Measurements from ENCODE around the gene CFAP410. TPM values are rescaled to one million over a fixed set of nuclear protein-coding genes. Genes with fewer than 3 reads are reported as not detected.

The CFAP410 gene
- total RNA-seq, 1 donor from 2014 or later, result 20.6 TPM

- Mint-ChIP-seq H3K9me3 (ENCODE audit: unreplicated experiment) (peaks cover 6% of the 10 kb centered on the region), H3K4me3 (ENCODE audit: unreplicated experiment) (no peak overlapping the region), H3K27ac (ENCODE audit: unreplicated experiment) (no peak overlapping the region)
Measured at GRCh38 chr21:44327603-44327974, 11.6 kb downstream of the CFAP410 start.

GRCh38 chr21:44326716-44327602 lies 12.2 kb downstream of the CFAP410 start:
- DNase-seq, result no peak
- TF ChIP-seq CTCF (IDR thresholded peaks at IDR 0.05; ENCODE audit: partially characterized antibody, unreplicated experiment), result no peak
- H3K27ac Mint-ChIP-seq (ENCODE audit: unreplicated experiment), result no peak overlapping the region
- no peak overlapping the region for H3K4me3 Mint-ChIP-seq (ENCODE audit: unreplicated experiment)
- no peaks in the 10 kb centered on the region for H3K36me3 Mint-ChIP-seq (ENCODE audit: unreplicated experiment)
- peaks cover 5% of the 10 kb centered on the region for H3K4me1 Mint-ChIP-seq (ENCODE audit: low read depth, unreplicated experiment)
- H3K27me3 Mint-ChIP-seq (ENCODE audit: unreplicated experiment), result peaks cover 10% of the 10 kb centered on the region
- H3K9me3 Mint-ChIP-seq (ENCODE audit: unreplicated experiment), result peaks cover 3% of the 10 kb centered on the region

More at GRCh38 chr21:44327603-44327974, 11.6 kb downstream of the CFAP410 start:
- no peak for DNase-seq
- Mint-ChIP-seq H3K27me3 (ENCODE audit: unreplicated experiment) (peaks cover 12% of the 10 kb centered on the region), H3K36me3 (ENCODE audit: unreplicated experiment) (no peaks in the 10 kb centered on the region), H3K4me1 (ENCODE audit: low read depth, unreplicated experiment) (peaks cover 7% of the 10 kb centered on the region)
- no peak for TF ChIP-seq CTCF (IDR thresholded peaks at IDR 0.05; ENCODE audit: partially characterized antibody, unreplicated experiment)

- Mint-ChIP-seq H3K9me3 (ENCODE audit: unreplicated experiment) (no peaks in the 10 kb centered on the region), H3K4me1 (ENCODE audit: low read depth, unreplicated experiment) (no peaks in the 10 kb centered on the region), H3K27ac (ENCODE audit: unreplicated experiment) (no peak overlapping the region), H3K36me3 (ENCODE audit: unreplicated experiment) (no peaks in the 10 kb centered on the region), H3K4me3 (ENCODE audit: unreplicated experiment) (no peak overlapping the region), H3K27me3 (ENCODE audit: unreplicated experiment) (peaks cover 6% of the 10 kb centered on the region)
- TF ChIP-seq CTCF (IDR thresholded peaks at IDR 0.05; ENCODE audit: partially characterized antibody, unreplicated experiment), result no peak
- no peak for DNase-seq
Measured at GRCh38 chr21:44326272-44326647, 12.9 kb downstream of the CFAP410 start.

GRCh38 chr21:44325386-44326271 lies 13.6 kb downstream of the CFAP410 start:
- no peaks in the 10 kb centered on the region for H3K9me3 Mint-ChIP-seq (ENCODE audit: unreplicated experiment)
- H3K36me3 Mint-ChIP-seq (ENCODE audit: unreplicated experiment), result no peaks in the 10 kb centered on the region
- no peak for TF ChIP-seq CTCF (IDR thresholded peaks at IDR 0.05; ENCODE audit: partially characterized antibody, unreplicated experiment)
- DNase-seq, result no peak
- H3K4me3 Mint-ChIP-seq (ENCODE audit: unreplicated experiment), result no peak overlapping the region
- no peaks in the 10 kb centered on the region for H3K4me1 Mint-ChIP-seq (ENCODE audit: low read depth, unreplicated experiment)
- peaks cover 5% of the 10 kb centered on the region for H3K27me3 Mint-ChIP-seq (ENCODE audit: unreplicated experiment)
- no peak overlapping the region for H3K27ac Mint-ChIP-seq (ENCODE audit: unreplicated experiment)

- H3K36me3 Mint-ChIP-seq (ENCODE audit: unreplicated experiment), result no peaks in the 10 kb centered on the region
- no peak for TF ChIP-seq CTCF (IDR thresholded peaks at IDR 0.05; ENCODE audit: partially characterized antibody, unreplicated experiment)
- peaks cover 7% of the 10 kb centered on the region for H3K27me3 Mint-ChIP-seq (ENCODE audit: unreplicated experiment)
- DNase-seq, result no peak
- no peak overlapping the region for H3K27ac Mint-ChIP-seq (ENCODE audit: unreplicated experiment)
- no peaks in the 10 kb centered on the region for H3K9me3 Mint-ChIP-seq (ENCODE audit: unreplicated experiment)
- no peaks in the 10 kb centered on the region for H3K4me1 Mint-ChIP-seq (ENCODE audit: low read depth, unreplicated experiment)
- H3K4me3 Mint-ChIP-seq (ENCODE audit: unreplicated experiment), result no peak overlapping the region
Measured at GRCh38 chr21:44324854-44325107, 14.4 kb downstream of the CFAP410 start.
